GM23338 (cell line): Measurements from ENCODE around the gene HKDC1. TPM values are rescaled to one million over a fixed set of nuclear protein-coding genes. Genes with fewer than 3 reads are reported as not detected.

Source experiments
- ATAC-seq: fragments of 200-7000 bp; cut with Tn5 transposase; 3 replicates; pipeline ENCODE4 v1.9.1; 2020
- DNase-seq: peaks from one replicate; pipeline ENCODE4 v3.0.0-alpha.2; 2015; ENCODE audit warnings: low spot score
- H2AFZ ChIP-seq: fragments of 200-600 bp; sonication (generic); 2 replicates; pipeline ENCODE4 v1.8.0; 2016; ENCODE audit warnings: antibody characterized with exemption, mild to moderate bottlenecking, moderate library complexity
- H3F3A ChIP-seq: fragments of 200-600 bp; sonication (generic); replicated peaks from 2 replicates; pipeline ENCODE4 v1.8.0; 2017; ENCODE audit warnings: antibody characterized with exemption, mixed run types, low read depth
- H3K27ac ChIP-seq: fragments of 200-600 bp; sonication (generic); 2 replicates; pipeline ENCODE4 v1.6.1; 2016; ENCODE audit warnings: low read depth
- H3K27me3 ChIP-seq: fragments of 200-600 bp; sonication (generic); 2 replicates; pipeline ENCODE4 v1.8.0; 2016; ENCODE audit warnings: mild to moderate bottlenecking, mixed run types, moderate library complexity; ENCODE audit not compliant: insufficient read depth
- H3K36me3 ChIP-seq: fragments of 200-600 bp; sonication (generic); 2 replicates; pipeline ENCODE4 v1.8.0; 2016; ENCODE audit warnings: mild to moderate bottlenecking; ENCODE audit not compliant: insufficient read depth
- H3K4me1 ChIP-seq: fragments of 200-600 bp; sonication (generic); 2 replicates; pipeline ENCODE4 v1.8.0; 2016; ENCODE audit warnings: mild to moderate bottlenecking, moderate library complexity; ENCODE audit not compliant: insufficient read depth
- H3K4me2 ChIP-seq: fragments of 200-600 bp; sonication (generic); 2 replicates; pipeline ENCODE4 v1.7.1; 2017; ENCODE audit warnings: mixed run types
- H3K4me3 ChIP-seq: fragments of 200-600 bp; sonication (generic); 2 replicates; pipeline ENCODE4 v1.6.1; 2016; ENCODE audit warnings: mixed run types
- H3K79me2 ChIP-seq: fragments of 200-600 bp; sonication (generic); replicated peaks from 2 replicates; pipeline ENCODE4 v1.8.0; 2017; ENCODE audit warnings: mild to moderate bottlenecking; ENCODE audit not compliant: insufficient read depth
- H3K9me2 ChIP-seq: fragments of 200-600 bp; sonication (generic); 2 replicates; pipeline ENCODE4 v1.8.0; 2017; ENCODE audit not compliant: insufficient read depth
- H4K20me1 ChIP-seq: fragments of 200-600 bp; sonication (generic); replicated peaks from 2 replicates; pipeline ENCODE4 v1.8.0; 2017; ENCODE audit warnings: mild to moderate bottlenecking; ENCODE audit not compliant: insufficient read depth
- H3K27ac Mint-ChIP-seq: 2 replicates; pipeline ENCODE4 v1.8.0; 2020; ENCODE audit warnings: inconsistent platforms, mild to moderate bottlenecking, moderate library complexity, mixed read lengths
- H3K27me3 Mint-ChIP-seq: 3 replicates; pipeline ENCODE4 v1.8.0; 2022; ENCODE audit warnings: low read depth, mild to moderate bottlenecking, moderate library complexity, mixed read lengths, inconsistent platforms; ENCODE audit not compliant: insufficient read depth, poor library complexity
- H3K36me3 Mint-ChIP-seq: 3 replicates; pipeline ENCODE4 v1.8.0; 2021; ENCODE audit warnings: low read depth, mild to moderate bottlenecking, inconsistent platforms, moderate library complexity, mixed read lengths
- H3K4me1 Mint-ChIP-seq: 3 replicates; pipeline ENCODE4 v1.8.0; 2020; ENCODE audit warnings: mild to moderate bottlenecking, inconsistent platforms, mixed read lengths
- H3K4me3 Mint-ChIP-seq: 3 replicates; pipeline ENCODE4 v1.8.0; 2021; ENCODE audit warnings: moderate library complexity, mild to moderate bottlenecking, inconsistent platforms, mixed read lengths
- H3K9me3 Mint-ChIP-seq: 3 replicates; pipeline ENCODE4 v1.8.0; 2020; ENCODE audit warnings: moderate library complexity, mild to moderate bottlenecking, inconsistent platforms, mixed read lengths
- ETS1 ChIP-seq: IDR thresholded peaks from 2 replicates; pipeline ENCODE4 v1.6.1; 2016; ENCODE audit warnings: antibody characterized with exemption
- EZH2phosphoT487 ChIP-seq: fragments of 200-600 bp; sonication (generic); IDR thresholded peaks from one replicate; pipeline ENCODE4 v1.8.1; 2018; ENCODE audit warnings: antibody characterized with exemption; ENCODE audit not compliant: unreplicated experiment
- NANOG ChIP-seq: IDR thresholded peaks from 2 replicates; pipeline ENCODE4 v1.6.1; 2016; ENCODE audit warnings: antibody characterized with exemption, borderline replicate concordance
- ZNF331 ChIP-seq: fragments of 250-450 bp; sonication (Bioruptor Pico); IDR thresholded peaks from 2 replicates; pipeline ENCODE4 v1.5.0; 2020; ENCODE audit warnings: low read depth, mild to moderate bottlenecking, moderate library complexity
- ZNF462 ChIP-seq: fragments of 250-450 bp; sonication (Bioruptor Pico); IDR thresholded peaks from 2 replicates; pipeline ENCODE4 v1.5.0; 2020; ENCODE audit warnings: mild to moderate bottlenecking, moderate library complexity
- polyA plus RNA-seq: library from polyadenylated mRNA; unstranded; fragments of >200 nt; fragmentation: Nextera tagmentation; extraction: Ambion mirVana; gene quantifications from 2 replicates; pipeline ENCODE4 v1.2.1, GENCODE V29; 2016
- total RNA-seq: library from RNA; depleted of rRNA; stranded (reverse); fragments of >200 nt; shearing (Covaris generic); gene quantifications from 2 replicates; pipeline ENCODE4 v1.2.3, GENCODE V29; 2014

The HKDC1 gene
- total and polyA plus RNA-seq, 2 experiments from 2014 or later: 0.03 TPM; not detected in 1

- no peak overlapping the region for H2AFZ ChIP-seq
- ATAC-seq (no peak), DNase-seq (no peak)
- Mint-ChIP-seq H3K4me1 (peaks cover 6% of the 10 kb centered on the region; the same call in 2 of the 3 replicates), H3K9me3 (no peaks in the 10 kb centered on the region), H3K36me3 (no peaks in the 10 kb centered on the region), H3K27me3 (peaks cover 1% of the 10 kb centered on the region), H3K27ac (no peak overlapping the region), H3K4me3 (no peak overlapping the region)
- H3K4me2 ChIP-seq: no peak overlapping the region
- 0 out of 2 replicates have a peak, but pooled peaks cover 8% of the 10 kb centered on the region for H3K4me1 ChIP-seq
- no peak for TF ChIP-seq EZH2phosphoT487
- no peak for TF ChIP-seq NANOG
- TF ChIP-seq ZNF331 (CRISPR knock-in tag): no peak
- TF ChIP-seq ZNF462 (CRISPR knock-in tag): no peak
- no peak for TF ChIP-seq ETS1
- H3K4me3 ChIP-seq: no peak overlapping the region
- no peaks in the 10 kb centered on the region for H3K9me2 ChIP-seq
- H3K27me3 ChIP-seq: no peaks in the 10 kb centered on the region
- no peaks in the 10 kb centered on the region for H4K20me1 ChIP-seq
- H3K27ac ChIP-seq: no peak overlapping the region
- H3K36me3 ChIP-seq: no peaks in the 10 kb centered on the region
- no peaks in the 10 kb centered on the region for H3F3A ChIP-seq
- H3K79me2 ChIP-seq: no peaks in the 10 kb centered on the region
These were observed 26.6 kb downstream of the HKDC1 start for GRCh38 chr10:69246581-69247312.
